Spinal cord (tissue), 10 donors: Measurements from ENCODE around the gene PARD3B. TPM values are rescaled to one million over a fixed set of nuclear protein-coding genes. Genes with fewer than 3 reads are reported as not detected.
A peak's percentile ranks its signal among the peaks of the same experiment; 100 is the strongest.

ENCODE experiments used
- DNase-seq, 6 donors: peaks; one replicate each; pipeline versions ENCODE4 v3.0.0 to v3.0.0-alpha.2; 2013 to 2015; ENCODE audit warnings: low spot score in 6 of 6, low read depth in 4 of 6
- H3K27ac ChIP-seq: one replicate; pipeline ENCODE4 v1.5.1; 2013; ENCODE audit warnings: low read depth, low read length, control low read depth
- H3K27me3 ChIP-seq: one replicate; pipeline ENCODE4 v1.6.1; 2013; ENCODE audit warnings: low read length; ENCODE audit not compliant: control insufficient read depth, insufficient read depth
- H3K36me3 ChIP-seq: one replicate; pipeline ENCODE4 v1.6.1; 2013; ENCODE audit warnings: low read length; ENCODE audit not compliant: control insufficient read depth, insufficient read depth
- H3K4me1 ChIP-seq: one replicate; pipeline ENCODE4 v1.6.1; 2013; ENCODE audit warnings: low read length; ENCODE audit not compliant: control insufficient read depth, insufficient read depth
- H3K4me3 ChIP-seq: one replicate; pipeline ENCODE4 v1.5.1; 2013; ENCODE audit warnings: low read depth, low read length, control low read depth
- H3K9me3 ChIP-seq: one replicate; pipeline ENCODE4 v1.6.1; 2013; ENCODE audit warnings: low read length; ENCODE audit not compliant: control insufficient read depth, insufficient read depth
- WGBS: methylation state at CpG from one replicate; pipeline ENCODE4 v1.1.5; 2013; ENCODE audit warnings: missing lambda C conversion rate; ENCODE audit not compliant: insufficient coverage; 5-methylcytosine and 5-hydroxymethylcytosine counted together
- polyA plus RNA-seq, 2 donors: library from polyadenylated mRNA; unstranded; fragments of 120-200 nt; gene quantifications; one replicate each; pipeline ENCODE4 v1.2.1, GENCODE V29; 2013; ENCODE audit not compliant: insufficient read length in 2 of 2
- total RNA-seq, 2 donors: library from RNA; depleted of rRNA in 1 of 2; stranded (reverse); fragments of 120-200 nt in 1 of 2; fragments of >200 nt in 1 of 2; gene quantifications; one replicate each; pipeline versions ENCODE4 v1.2.3 to v1.2.4, GENCODE V29; 2013 to 2014
- donor health status: healthy.

PARD3B gene
- total and polyA plus RNA-seq, 4 donors: 10.8 to 34.6 (median 22.1) TPM

DNA sequence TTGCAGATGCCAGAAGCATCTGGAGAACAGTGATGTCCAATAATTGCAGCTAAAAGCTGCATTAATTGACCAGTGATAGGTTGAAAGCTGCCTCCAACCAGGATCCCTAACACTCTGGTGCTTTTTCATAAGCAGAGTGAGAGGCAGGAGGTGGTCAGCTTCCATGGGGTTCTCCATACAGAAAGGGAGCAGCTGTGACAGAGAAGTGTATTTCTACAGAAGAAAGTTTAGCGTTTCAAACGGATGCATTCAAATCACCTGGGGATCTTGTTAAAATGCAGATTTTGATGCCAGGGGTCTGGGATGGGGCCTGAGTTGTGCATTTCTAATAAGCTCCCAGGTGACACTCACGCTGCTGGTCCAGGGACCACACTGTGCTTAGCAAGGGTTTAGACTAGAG lies 920.5 kb downstream of the PARD3B start:
- Histone ChIP-seq H3K27me3 (no peaks in the 10 kb centered on the region), H3K9me3 (no peaks in the 10 kb centered on the region), H3K4me3 (no peak overlapping the region), H3K27ac (no peak overlapping the region), H3K36me3 (no peaks in the 10 kb centered on the region), H3K4me1 (no peaks in the 10 kb centered on the region)
- DNase-seq: peak in 1 of 6 donors; percentile 15
- 25% methylated on average over 2 of the region's 3 CpGs for WGBS

DNA sequence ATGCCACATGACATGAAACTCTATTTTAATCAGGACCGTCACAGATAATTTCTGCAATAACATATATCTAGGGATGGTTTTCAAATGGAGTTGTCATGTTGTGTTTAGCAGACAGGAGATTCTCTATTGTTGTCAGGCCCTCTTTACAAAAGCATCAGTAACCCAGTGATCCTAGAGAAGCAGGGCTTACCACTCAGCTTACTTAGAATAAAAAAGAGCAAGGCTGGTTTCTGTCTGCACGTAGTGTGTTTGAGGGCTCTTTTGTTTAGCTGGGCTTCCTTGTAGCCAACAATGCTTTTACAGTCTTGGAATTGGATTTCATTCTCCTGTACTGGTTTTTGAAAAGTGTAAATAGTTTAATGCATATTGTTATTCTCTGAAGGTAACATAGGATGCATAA lies 926.5 kb downstream of the PARD3B start:
- Histone ChIP-seq H3K27me3 (no peaks in the 10 kb centered on the region), H3K4me3 (no peak overlapping the region), H3K36me3 (no peaks in the 10 kb centered on the region), H3K9me3 (no peaks in the 10 kb centered on the region), H3K27ac (no peak overlapping the region), H3K4me1 (no peaks in the 10 kb centered on the region)
- no peak for DNase-seq
- WGBS: no CpG with 5 or more reads among the region's 2 CpGs

DNA sequence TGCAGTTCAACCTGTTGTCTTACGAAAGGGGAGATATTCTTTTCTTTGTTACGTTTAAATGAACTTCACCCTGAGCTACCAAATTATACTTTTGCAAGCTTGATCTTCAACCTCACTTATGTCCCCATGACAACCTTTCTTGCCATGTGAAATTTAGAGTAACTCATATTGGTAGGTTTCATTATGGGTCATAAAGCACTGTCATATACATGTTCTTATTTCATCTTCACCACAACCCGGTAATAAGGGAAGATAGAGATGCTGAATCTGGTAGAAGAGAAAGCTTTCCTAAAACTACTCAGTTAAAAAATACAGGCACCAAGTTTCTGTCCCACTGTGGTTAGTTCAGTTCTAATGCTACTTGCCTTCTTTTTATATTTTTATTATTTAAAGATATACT lies 928.5 kb downstream of the PARD3B start:
- H3K36me3 ChIP-seq: no peaks in the 10 kb centered on the region
- no peaks in the 10 kb centered on the region for H3K4me1 ChIP-seq
- H3K4me3 ChIP-seq: no peak overlapping the region
- no CpG with 5 or more reads among the region's 3 CpGs for WGBS
- no peak overlapping the region for H3K27ac ChIP-seq
- H3K9me3 ChIP-seq: no peaks in the 10 kb centered on the region
- DNase-seq: no peak
- H3K27me3 ChIP-seq: no peaks in the 10 kb centered on the region

DNA sequence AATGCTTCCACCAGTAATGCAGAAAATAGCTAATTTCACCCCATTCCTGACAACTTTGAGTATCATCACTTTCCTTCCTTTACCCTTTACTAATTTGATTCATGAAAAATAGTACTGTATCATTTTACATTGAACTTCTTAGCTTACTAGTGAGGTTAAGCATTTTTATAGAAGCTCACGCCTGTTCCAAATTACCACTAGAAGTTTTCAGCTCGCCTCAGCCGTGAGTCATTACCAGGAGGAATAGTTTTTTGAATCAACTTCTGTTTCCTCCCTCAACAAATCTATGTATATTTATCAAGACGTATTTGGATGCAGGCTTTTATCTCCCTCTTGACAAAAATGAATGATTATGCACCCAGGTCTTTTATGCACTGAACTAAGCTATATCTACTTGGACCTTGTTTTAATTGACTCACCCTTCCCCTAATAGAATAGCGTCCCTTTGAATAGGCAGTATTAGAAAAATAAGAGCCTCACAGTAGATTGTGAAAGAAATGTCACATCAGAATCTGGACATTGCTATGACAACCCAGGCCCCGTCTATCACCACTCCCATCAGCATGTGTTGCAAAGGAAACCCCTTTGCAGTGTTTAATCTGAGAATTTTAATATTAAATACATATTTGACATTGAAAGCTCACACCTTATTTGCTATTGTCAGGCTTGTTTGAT lies 929.6 kb downstream of the PARD3B start:
- Histone ChIP-seq H3K27me3 (no peaks in the 10 kb centered on the region), H3K27ac (no peak overlapping the region), H3K36me3 (no peaks in the 10 kb centered on the region), H3K4me1 (no peaks in the 10 kb centered on the region), H3K4me3 (no peak overlapping the region), H3K9me3 (no peaks in the 10 kb centered on the region)
- DNase-seq: peak in 1 of 6 donors; percentile 30
- no CpG with 5 or more reads among the region's 6 CpGs for WGBS

DNA sequence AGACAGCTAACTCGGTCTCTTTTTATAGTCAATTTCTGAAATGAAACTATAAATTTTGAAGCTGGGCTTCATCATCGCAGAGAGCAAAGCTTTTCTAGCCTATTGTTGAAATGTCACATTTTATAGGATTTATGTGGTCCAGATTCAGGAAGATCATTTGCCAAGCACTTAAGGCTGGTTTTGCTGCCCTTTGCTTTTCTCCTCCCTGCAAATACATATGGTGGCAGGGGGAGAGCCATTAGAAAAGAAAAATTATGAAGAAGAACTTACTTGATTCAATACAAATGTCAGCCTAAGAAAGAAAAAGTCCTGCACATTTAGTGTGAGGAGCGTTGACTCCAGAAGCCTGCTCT lies 930.1 kb downstream of the PARD3B start:
- Histone ChIP-seq H3K36me3 (no peaks in the 10 kb centered on the region), H3K4me3 (no peak overlapping the region), H3K27me3 (no peaks in the 10 kb centered on the region), H3K27ac (no peak overlapping the region), H3K9me3 (no peaks in the 10 kb centered on the region), H3K4me1 (no peaks in the 10 kb centered on the region)
- WGBS: no CpG with 5 or more reads among the region's 3 CpGs
- peak in 1 of 6 donors; percentile 62 for DNase-seq

DNA sequence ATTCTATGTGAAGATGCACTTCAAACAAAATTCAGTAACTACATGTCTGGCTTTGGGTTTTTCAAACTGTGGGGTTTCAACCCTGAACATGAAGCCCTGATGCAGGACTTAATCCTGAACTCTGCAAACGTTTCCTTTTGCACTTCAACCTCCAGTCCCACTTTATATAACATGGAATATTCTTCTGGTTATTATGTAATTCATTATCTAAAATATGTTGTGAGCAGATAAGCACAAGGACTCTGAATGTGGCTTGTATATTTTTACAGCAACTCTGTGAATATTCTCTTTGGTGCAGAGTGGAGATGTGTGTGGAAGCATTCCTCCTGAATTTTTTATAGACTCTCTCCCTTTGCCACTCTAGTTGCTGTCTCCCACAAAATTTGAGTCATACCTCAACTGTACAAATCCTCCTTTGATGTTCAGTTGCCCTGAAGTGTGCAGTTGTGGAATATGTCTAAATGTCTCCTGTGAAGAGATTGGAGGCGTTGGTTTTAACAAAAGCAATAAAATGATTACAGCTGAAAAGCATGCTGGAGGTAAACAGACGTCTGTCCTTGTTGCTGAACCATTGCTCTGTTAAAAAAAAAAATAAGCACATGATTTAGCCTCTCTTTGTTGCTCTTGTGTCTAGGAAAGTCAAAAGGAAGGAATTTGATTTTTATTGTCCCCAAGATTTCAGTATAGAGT lies 931.9 kb downstream of the PARD3B start:
- no peaks in the 10 kb centered on the region for H3K4me1 ChIP-seq
- no peaks in the 10 kb centered on the region for H3K36me3 ChIP-seq
- H3K4me3 ChIP-seq: no peak overlapping the region
- no peak for DNase-seq
- no peaks in the 10 kb centered on the region for H3K27me3 ChIP-seq
- H3K9me3 ChIP-seq: no peaks in the 10 kb centered on the region
- H3K27ac ChIP-seq: no peak overlapping the region
- WGBS: 25% methylated on average over 1 of the region's 3 CpGs

DNA sequence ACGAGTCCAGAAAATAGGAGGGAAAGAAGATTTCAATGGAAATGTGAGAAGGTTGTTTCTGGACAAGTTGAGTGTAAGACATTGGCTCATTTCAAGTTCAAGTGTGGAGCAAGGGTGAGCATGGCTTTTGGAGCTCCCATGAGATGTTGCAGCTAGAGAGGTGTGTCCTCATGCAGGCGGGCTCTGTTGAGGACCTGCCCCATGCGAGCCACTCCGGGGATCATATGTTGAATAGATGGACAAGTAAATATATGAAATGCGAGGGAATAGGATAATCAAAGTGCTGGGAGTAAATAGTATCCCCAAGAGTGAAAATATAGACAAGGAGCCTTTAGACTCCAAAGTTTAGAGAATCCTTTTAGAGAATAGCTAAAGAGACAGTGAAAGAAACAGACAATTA lies 936.6 kb downstream of the PARD3B start:
- no peaks in the 10 kb centered on the region for H3K36me3 ChIP-seq
- no peak for DNase-seq
- H3K27ac ChIP-seq: no peak overlapping the region
- peaks cover 3% of the 10 kb centered on the region for H3K4me1 ChIP-seq
- 78% methylated on average over 5 of the region's 5 CpGs for WGBS
- no peaks in the 10 kb centered on the region for H3K9me3 ChIP-seq
- H3K4me3 ChIP-seq: no peak overlapping the region
- H3K27me3 ChIP-seq: no peaks in the 10 kb centered on the region

DNA sequence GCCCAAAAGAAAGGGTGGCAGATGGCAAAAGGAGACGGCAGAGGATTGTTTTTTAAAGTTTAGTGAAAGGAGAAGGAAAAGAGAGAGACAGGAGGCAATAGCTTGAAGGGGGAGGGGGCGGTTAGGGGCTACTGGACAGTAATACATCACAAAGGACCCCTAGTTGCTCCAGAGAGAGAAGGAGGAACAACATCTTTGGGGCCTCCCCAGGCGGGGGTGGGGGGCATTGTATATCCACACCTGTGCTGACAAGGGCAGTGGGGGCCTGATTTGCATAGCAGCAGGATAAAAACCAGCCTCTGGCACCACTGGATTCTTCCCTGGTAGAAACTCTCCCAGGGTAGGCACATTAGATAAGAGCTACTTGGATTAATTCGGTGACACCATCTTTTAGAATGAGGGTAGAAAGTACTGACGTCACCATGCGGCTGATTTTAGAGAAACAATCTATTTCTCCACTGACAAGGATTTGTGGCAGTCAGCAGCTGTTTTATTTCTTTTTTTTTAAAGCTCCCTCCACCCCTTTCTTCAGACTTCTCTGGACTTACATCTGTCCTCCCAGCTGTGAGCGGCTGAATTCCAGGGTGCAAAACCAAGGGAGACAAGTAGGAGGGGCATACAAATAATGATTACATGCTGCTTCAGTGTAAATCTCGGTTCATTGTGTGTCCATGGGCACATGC lies 937.3 kb downstream of the PARD3B start:
- no peak overlapping the region for H3K27ac ChIP-seq
- no peaks in the 10 kb centered on the region for H3K36me3 ChIP-seq
- H3K27me3 ChIP-seq: no peaks in the 10 kb centered on the region
- H3K4me1 ChIP-seq: peaks cover 3% of the 10 kb centered on the region
- H3K4me3 ChIP-seq: no peak overlapping the region
- peak in 1 of 6 donors; percentile 63 for DNase-seq
- H3K9me3 ChIP-seq: no peaks in the 10 kb centered on the region
- WGBS: 44% methylated on average over 3 of the region's 8 CpGs

DNA sequence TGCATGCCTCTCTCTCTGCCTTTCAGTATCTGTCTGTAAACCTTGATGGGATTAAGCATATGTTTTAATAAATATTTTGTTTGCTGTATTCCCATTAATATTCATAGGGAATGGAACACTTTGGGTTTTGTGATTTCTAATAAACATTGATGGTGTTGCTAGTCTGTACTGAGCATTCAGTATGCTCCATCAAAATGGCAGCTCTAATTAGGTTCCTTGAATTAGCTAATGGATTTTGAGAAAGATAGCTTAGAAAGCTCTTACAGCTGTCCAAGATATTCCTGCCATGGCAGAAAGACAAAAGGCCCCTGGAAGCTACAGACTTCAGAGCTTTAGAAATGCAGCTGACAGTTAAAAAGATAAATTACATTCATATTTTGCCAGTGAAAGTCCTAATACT lies 937.8 kb downstream of the PARD3B start:
- Histone ChIP-seq H3K36me3 (no peaks in the 10 kb centered on the region), H3K27ac (no peak overlapping the region), H3K9me3 (no peaks in the 10 kb centered on the region), H3K27me3 (no peaks in the 10 kb centered on the region), H3K4me1 (peaks cover 3% of the 10 kb centered on the region), H3K4me3 (no peak overlapping the region)
- peak in 2 of 6 donors; percentile 41 to 58 for DNase-seq

DNA sequence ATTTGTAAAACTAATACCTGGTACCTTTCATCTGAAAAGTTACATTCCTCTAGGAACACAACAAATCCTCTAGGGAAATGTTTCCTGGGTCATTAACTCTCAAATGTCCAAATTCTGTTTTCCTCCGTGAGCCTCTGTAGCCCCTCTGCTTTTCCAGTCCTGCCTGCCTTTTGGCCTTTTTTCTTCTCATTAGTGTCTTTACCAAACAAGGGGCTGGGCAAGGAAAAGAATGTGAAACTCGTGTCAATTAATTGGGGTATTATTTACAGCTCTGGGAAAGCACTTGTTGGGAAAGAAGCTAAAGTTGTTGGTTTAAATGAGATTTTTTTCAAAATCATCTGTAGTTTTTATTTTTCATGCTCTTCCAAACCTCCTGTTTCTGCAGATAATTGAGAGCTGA lies 938.9 kb downstream of the PARD3B start:
- Histone ChIP-seq H3K27me3 (no peaks in the 10 kb centered on the region), H3K9me3 (no peaks in the 10 kb centered on the region), H3K4me3 (no peak overlapping the region), H3K27ac (no peak overlapping the region), H3K4me1 (peaks cover 3% of the 10 kb centered on the region), H3K36me3 (no peaks in the 10 kb centered on the region)
- no CpG with 5 or more reads among the region's 2 CpGs for WGBS
- no peak for DNase-seq
